Ishikawa (cell line): ENCODE results near the gene SYP.

Experiments
- CEBPB ChIP-seq: IDR thresholded peaks from 2 replicates; pipeline ENCODE4 v1.6.1; 2012
- CREB1 ChIP-seq: IDR thresholded peaks from 2 replicates; pipeline ENCODE4 v1.6.1; 2012; ENCODE audit warnings: low read depth
- EGR1 ChIP-seq: IDR thresholded peaks from 2 replicates; pipeline ENCODE4 v1.6.1; 2012
- EP300 ChIP-seq: IDR thresholded peaks from 2 replicates; pipeline ENCODE4 v1.6.1; 2012; ENCODE audit warnings: borderline replicate concordance
- FOXM1 ChIP-seq: IDR thresholded peaks from 2 replicates; pipeline ENCODE4 v1.6.1; 2012; ENCODE audit warnings: low read depth, borderline replicate concordance
- MAX ChIP-seq: IDR thresholded peaks from 2 replicates; pipeline ENCODE4 v1.6.1; 2012
- NFIC ChIP-seq: IDR thresholded peaks from 2 replicates; pipeline ENCODE4 v1.6.1; 2012
- RAD21 ChIP-seq: IDR thresholded peaks from 2 replicates; pipeline ENCODE4 v1.6.1; 2012; ENCODE audit warnings: low read depth
- TAF1 ChIP-seq: IDR thresholded peaks from 2 replicates; pipeline ENCODE4 v1.6.1; 2012; ENCODE audit warnings: low read depth, mild to moderate bottlenecking
- TCF12 ChIP-seq: IDR thresholded peaks from 2 replicates; pipeline ENCODE4 v1.6.1; 2012; ENCODE audit warnings: low read depth
- TEAD4 ChIP-seq: IDR thresholded peaks from 2 replicates; pipeline ENCODE4 v1.6.1; 2012
- YY1 ChIP-seq: IDR thresholded peaks from 2 replicates; pipeline ENCODE4 v1.6.1; 2012; ENCODE audit warnings: low read depth
- ZBTB7A ChIP-seq: IDR thresholded peaks from 2 replicates; pipeline ENCODE4 v1.6.1; 2012; ENCODE audit warnings: low read depth
- TF ChIP-seq, protein P1 (sequence below): IDR thresholded peaks from 2 replicates; pipeline ENCODE4 v1.6.1; 2012
- TF ChIP-seq, protein P2 (sequence below): IDR thresholded peaks from 2 replicates; pipeline ENCODE4 v1.6.1; 2012; ENCODE audit warnings: low read depth, mild to moderate bottlenecking

The SYP gene

GRCh38 chrX:49225858-49226257 lies 25.9 kb upstream of the SYP start:
- TF ChIP-seq EGR1 (no peak), YY1 (no peak), MAX (no peak), EP300 (no peak), TCF12 (no peak), TAF1 (no peak), FOXM1 (no peak), ZBTB7A (no peak), CEBPB (no peak), NFIC (no peak), CREB1 (no peak), RAD21 (no peak)
- TF ChIP-seq, protein P1, sequence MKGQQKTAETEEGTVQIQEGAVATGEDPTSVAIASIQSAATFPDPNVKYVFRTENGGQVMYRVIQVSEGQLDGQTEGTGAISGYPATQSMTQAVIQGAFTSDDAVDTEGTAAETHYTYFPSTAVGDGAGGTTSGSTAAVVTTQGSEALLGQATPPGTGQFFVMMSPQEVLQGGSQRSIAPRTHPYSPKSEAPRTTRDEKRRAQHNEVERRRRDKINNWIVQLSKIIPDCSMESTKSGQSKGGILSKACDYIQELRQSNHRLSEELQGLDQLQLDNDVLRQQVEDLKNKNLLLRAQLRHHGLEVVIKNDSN, result no peak
- TF ChIP-seq, protein P2, sequence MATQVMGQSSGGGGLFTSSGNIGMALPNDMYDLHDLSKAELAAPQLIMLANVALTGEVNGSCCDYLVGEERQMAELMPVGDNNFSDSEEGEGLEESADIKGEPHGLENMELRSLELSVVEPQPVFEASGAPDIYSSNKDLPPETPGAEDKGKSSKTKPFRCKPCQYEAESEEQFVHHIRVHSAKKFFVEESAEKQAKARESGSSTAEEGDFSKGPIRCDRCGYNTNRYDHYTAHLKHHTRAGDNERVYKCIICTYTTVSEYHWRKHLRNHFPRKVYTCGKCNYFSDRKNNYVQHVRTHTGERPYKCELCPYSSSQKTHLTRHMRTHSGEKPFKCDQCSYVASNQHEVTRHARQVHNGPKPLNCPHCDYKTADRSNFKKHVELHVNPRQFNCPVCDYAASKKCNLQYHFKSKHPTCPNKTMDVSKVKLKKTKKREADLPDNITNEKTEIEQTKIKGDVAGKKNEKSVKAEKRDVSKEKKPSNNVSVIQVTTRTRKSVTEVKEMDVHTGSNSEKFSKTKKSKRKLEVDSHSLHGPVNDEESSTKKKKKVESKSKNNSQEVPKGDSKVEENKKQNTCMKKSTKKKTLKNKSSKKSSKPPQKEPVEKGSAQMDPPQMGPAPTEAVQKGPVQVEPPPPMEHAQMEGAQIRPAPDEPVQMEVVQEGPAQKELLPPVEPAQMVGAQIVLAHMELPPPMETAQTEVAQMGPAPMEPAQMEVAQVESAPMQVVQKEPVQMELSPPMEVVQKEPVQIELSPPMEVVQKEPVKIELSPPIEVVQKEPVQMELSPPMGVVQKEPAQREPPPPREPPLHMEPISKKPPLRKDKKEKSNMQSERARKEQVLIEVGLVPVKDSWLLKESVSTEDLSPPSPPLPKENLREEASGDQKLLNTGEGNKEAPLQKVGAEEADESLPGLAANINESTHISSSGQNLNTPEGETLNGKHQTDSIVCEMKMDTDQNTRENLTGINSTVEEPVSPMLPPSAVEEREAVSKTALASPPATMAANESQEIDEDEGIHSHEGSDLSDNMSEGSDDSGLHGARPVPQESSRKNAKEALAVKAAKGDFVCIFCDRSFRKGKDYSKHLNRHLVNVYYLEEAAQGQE, result no peak

- TF ChIP-seq RAD21, result no peak
- TF ChIP-seq CEBPB, result no peak
- TF ChIP-seq TEAD4, result no peak
- TF ChIP-seq NFIC, result no peak
- no peak for TF ChIP-seq FOXM1
- TF ChIP-seq TAF1, result no peak
- TF ChIP-seq, protein P1, result no peak
- TF ChIP-seq MAX, result no peak
Measured at GRCh38 chrX:49221868-49222267, 21.9 kb upstream of the SYP start.

GRCh38 chrX:49220100-49220499 lies 20.1 kb upstream of the SYP start:
- no peak for TF ChIP-seq YY1
- TF ChIP-seq TAF1, result no peak
- TF ChIP-seq, protein P1, result no peak
- TF ChIP-seq TCF12, result no peak

DNA sequence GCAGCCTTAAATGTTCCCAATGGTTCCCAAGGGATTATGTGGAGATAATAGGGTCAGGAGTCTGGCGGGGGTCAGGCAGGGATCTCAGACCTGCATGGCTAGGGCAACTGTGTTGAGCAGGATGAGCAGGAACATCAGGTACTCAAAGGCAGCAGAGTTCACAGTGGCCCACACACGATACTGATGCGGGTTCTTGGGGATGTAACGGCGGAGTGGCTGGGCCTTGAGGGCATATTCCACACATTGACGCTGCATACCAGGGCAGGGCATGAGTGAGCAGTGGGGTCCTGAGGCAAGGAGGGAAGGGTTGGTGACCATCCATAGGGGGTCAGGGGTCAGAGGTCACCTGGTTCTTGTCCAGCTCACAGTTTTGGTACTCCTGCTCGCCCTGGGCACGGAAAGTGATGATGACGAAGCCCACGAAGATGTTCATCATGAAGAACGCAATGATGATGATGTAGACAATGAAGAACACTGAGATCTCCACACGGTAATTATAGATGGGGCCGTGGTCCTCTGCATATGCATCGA lies 15.1 kb upstream of the SYP start:
- TF ChIP-seq TEAD4, result no peak
- no peak for TF ChIP-seq EP300
- TF ChIP-seq CEBPB, result no peak
- no peak for TF ChIP-seq CREB1
- TF ChIP-seq MAX, result no peak

DNA sequence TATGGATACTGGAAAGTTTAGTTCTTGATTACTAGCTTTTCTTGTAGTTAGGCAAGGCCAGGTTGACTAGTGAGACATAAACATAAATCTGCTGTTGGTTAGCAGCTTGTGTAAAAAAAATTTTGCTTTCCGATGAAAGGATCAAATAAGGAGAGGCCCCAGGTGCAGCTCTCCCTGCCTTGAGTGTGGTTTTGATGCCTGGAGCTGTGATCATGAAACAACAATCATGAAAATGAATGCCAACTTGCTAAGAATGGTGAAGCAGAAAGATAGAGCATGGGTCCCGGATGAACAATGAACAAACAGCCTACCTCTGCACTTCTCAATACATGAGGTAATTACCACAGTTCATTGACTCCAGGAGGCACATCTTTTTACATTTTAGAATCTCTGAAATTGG lies 14.4 kb upstream of the SYP start:
- TF ChIP-seq FOXM1 (no peak), EGR1 (no peak), RAD21 (no peak), TCF12 (no peak), MAX (no peak), NFIC (no peak), TEAD4 (no peak), CREB1 (no peak), YY1 (no peak), ZBTB7A (no peak), EP300 (no peak), CEBPB (no peak), TAF1 (no peak)
- TF ChIP-seq, protein P2, result no peak
- TF ChIP-seq, protein P1, result no peak
